Measurements from ENCODE around the gene CALCR.

DNA sequence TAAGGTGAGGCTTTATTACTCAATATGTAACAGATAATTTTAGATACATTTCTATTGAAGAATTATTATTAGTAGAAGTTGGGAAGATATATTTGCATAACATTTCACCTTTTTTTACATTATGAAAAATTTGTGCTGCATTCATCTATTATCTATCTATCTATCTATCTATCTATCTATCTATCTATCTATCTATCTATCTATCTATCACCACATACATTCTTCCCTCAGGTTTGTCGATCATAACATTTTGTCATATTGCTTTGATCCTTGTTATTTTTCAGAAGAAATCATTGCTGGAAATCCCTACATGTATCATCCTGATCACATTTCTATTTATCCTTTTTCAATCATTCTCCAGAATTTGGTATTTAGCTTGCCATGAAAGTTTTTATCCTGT, 49.3 kb upstream of the CALCR start:
- TF ChIP-seq, protein P1, sequence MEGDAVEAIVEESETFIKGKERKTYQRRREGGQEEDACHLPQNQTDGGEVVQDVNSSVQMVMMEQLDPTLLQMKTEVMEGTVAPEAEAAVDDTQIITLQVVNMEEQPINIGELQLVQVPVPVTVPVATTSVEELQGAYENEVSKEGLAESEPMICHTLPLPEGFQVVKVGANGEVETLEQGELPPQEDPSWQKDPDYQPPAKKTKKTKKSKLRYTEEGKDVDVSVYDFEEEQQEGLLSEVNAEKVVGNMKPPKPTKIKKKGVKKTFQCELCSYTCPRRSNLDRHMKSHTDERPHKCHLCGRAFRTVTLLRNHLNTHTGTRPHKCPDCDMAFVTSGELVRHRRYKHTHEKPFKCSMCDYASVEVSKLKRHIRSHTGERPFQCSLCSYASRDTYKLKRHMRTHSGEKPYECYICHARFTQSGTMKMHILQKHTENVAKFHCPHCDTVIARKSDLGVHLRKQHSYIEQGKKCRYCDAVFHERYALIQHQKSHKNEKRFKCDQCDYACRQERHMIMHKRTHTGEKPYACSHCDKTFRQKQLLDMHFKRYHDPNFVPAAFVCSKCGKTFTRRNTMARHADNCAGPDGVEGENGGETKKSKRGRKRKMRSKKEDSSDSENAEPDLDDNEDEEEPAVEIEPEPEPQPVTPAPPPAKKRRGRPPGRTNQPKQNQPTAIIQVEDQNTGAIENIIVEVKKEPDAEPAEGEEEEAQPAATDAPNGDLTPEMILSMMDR (IDR thresholded peaks at IDR 0.05 in 2 of 3, conservative IDR thresholded peaks at IDR 0.05 in 1 of 3; ENCODE audit: borderline replicate concordance in 1 of 3, insufficient read depth in 1 of 3, low read depth in 2 of 3, low read length in 2 of 3): no peak
- TF ChIP-seq POLR2A (IDR thresholded peaks at IDR 0.05; ENCODE audit: borderline replicate concordance, extremely low read depth, insufficient read depth, insufficient read length) (no peak), SP1 (IDR thresholded peaks at IDR 0.05; ENCODE audit: low read depth) (no peak), SIN3A (IDR thresholded peaks at IDR 0.05; ENCODE audit: low read depth) (no peak), POLR2AphosphoS5 (IDR thresholded peaks at IDR 0.05; ENCODE audit: low read depth, low read length) (no peak), EZH2 (IDR thresholded peaks at IDR 0.05) (no peak), ZFX (IDR thresholded peaks at IDR 0.05) (no peak), EZH2phosphoT487 (IDR thresholded peaks at IDR 0.05; ENCODE audit: borderline replicate concordance) (no peak), ZNF274 (IDR thresholded peaks at IDR 0.05; ENCODE audit: low read depth, low read length) (no peak), JUND (IDR thresholded peaks at IDR 0.05) (no peak)
- TF ChIP-seq, protein P2, sequence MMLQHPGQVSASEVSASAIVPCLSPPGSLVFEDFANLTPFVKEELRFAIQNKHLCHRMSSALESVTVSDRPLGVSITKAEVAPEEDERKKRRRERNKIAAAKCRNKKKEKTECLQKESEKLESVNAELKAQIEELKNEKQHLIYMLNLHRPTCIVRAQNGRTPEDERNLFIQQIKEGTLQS (IDR thresholded peaks at IDR 0.05): no peak
- TF ChIP-seq, protein P3, sequence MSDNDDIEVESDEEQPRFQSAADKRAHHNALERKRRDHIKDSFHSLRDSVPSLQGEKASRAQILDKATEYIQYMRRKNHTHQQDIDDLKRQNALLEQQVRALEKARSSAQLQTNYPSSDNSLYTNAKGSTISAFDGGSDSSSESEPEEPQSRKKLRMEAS (IDR thresholded peaks at IDR 0.05): no peak
